Bronchial epithelial cell (primary cell): ENCODE results near the gene EP400. TPM values are rescaled to one million over a fixed set of nuclear protein-coding genes. Genes with fewer than 3 reads are reported as not detected.

Experiments
- DNase-seq: peaks from one replicate; pipeline ENCODE4 v3.0.0-alpha.2; 2010; ENCODE audit warnings: low read depth
- FAIRE-seq: peaks from 2 replicates; lab custom pipeline; 2011; peaks lifted over from hg19 to GRCh38; lab: Jason Lieb, UNC
- H3K27me3 ChIP-seq: 2 replicates; pipeline ENCODE4 v1.5.1; 2011; ENCODE audit warnings: low read length; ENCODE audit not compliant: control insufficient read depth, insufficient read depth
- H3K36me3 ChIP-seq: 2 replicates; pipeline ENCODE4 v1.5.1; 2011; ENCODE audit warnings: low read length; ENCODE audit not compliant: control insufficient read depth, insufficient read depth
- H3K4me3 ChIP-seq: 2 replicates; pipeline ENCODE4 v1.5.1; 2011; ENCODE audit warnings: mild to moderate bottlenecking, low read depth, low read length, control low read depth
- CTCF ChIP-seq: IDR thresholded peaks from 2 replicates; pipeline ENCODE4 v1.5.1; 2011; ENCODE audit warnings: mild to moderate bottlenecking, moderate library complexity, low read length, control low read depth, inconsistent platforms; ENCODE audit not compliant: insufficient read depth, severe bottlenecking
- total RNA-seq: library from RNA; depleted of rRNA; stranded (reverse); fragments of >200 nt; gene quantifications from 2 replicates; pipeline ENCODE4 v1.2.1, GENCODE V29; 2014

EP400 gene
- total RNA-seq, 1 donor from 2014 or later, result 5.8 TPM

GRCh38 chr12:131930510-131930909 is 19.2 kb upstream of the EP400 start:
- DNase-seq (no peak), FAIRE-seq (no peak)
- Histone ChIP-seq H3K36me3 (peaks cover 24% of the 10 kb centered on the region), H3K4me3 (peak overlapping the region; percentile 98), H3K27me3 (no peaks in the 10 kb centered on the region)
- no peak for TF ChIP-seq CTCF

GRCh38 chr12:131933387-131933786 is 16.4 kb upstream of the EP400 start:
- Histone ChIP-seq H3K4me3 (no peak overlapping the region), H3K27me3 (no peaks in the 10 kb centered on the region), H3K36me3 (peaks cover 24% of the 10 kb centered on the region)
- no peak for FAIRE-seq
- DNase-seq, result no peak
- no peak for TF ChIP-seq CTCF

- peaks cover 29% of the 10 kb centered on the region for H3K36me3 ChIP-seq
Measured at GRCh38 chr12:131934535-131934934, 15.2 kb upstream of the EP400 start.

GRCh38 chr12:131938082-131938481 is 11.7 kb upstream of the EP400 start:
- DNase-seq, result no peak
- no peaks in the 10 kb centered on the region for H3K27me3 ChIP-seq
- TF ChIP-seq CTCF, result no peak
- no peak for FAIRE-seq
- peaks cover 28% of the 10 kb centered on the region for H3K36me3 ChIP-seq
- H3K4me3 ChIP-seq, result no peak overlapping the region

More at GRCh38 chr12:131934535-131934934, 15.2 kb upstream of the EP400 start:
- DNase-seq (no peak), FAIRE-seq (no peak)
- TF ChIP-seq CTCF, result no peak
- H3K4me3 ChIP-seq, result no peak overlapping the region
- no peaks in the 10 kb centered on the region for H3K27me3 ChIP-seq

- no peak overlapping the region for H3K4me3 ChIP-seq
- H3K36me3 ChIP-seq, result peaks cover 25% of the 10 kb centered on the region
- TF ChIP-seq CTCF, result no peak
- H3K27me3 ChIP-seq, result no peaks in the 10 kb centered on the region
- DNase-seq, result no peak
- no peak for FAIRE-seq
Measured at GRCh38 chr12:131939007-131939406, 10.7 kb upstream of the EP400 start.

GRCh38 chr12:131940141-131940547 is 9.6 kb upstream of the EP400 start:
- H3K36me3 ChIP-seq, result peaks cover 25% of the 10 kb centered on the region

More at GRCh38 chr12:131940141-131940547, 9.6 kb upstream of the EP400 start:
- TF ChIP-seq CTCF, result no peak
- DNase-seq (peak; percentile 41), FAIRE-seq (no peak)
- Histone ChIP-seq H3K4me3 (no peak overlapping the region), H3K27me3 (no peaks in the 10 kb centered on the region)
